Cardiac fibroblast (primary cell): ENCODE measurements around the gene MBP.

Experiments used
- DNase-seq, 2 donors: peaks; one replicate each; pipeline versions ENCODE4 v3.0.0 to v3.0.0-alpha.2; 2010; ENCODE audit warnings: low read depth in 2 of 2
- H3K4me3 ChIP-seq, 2 donors: replicated peaks in 1 of 2; 1 replicate in 1 of 2; 2 replicates in 1 of 2; pipeline ENCODE4 v1.5.1; 2011; ENCODE audit warnings: low read depth in 2 of 2, low read length in 2 of 2, mild to moderate bottlenecking in 2 of 2, moderate library complexity in 1 of 2
- CTCF ChIP-seq: IDR thresholded peaks from one replicate; pipeline ENCODE4 v1.5.1; 2011; ENCODE audit warnings: low read depth, mild to moderate bottlenecking, low read length, inconsistent platforms

The MBP gene

GRCh38 chr18:76931171-76931570 lies 201.4 kb downstream of the MBP start:
- no peak for DNase-seq
- TF ChIP-seq CTCF: no peak
- H3K4me3 ChIP-seq: no peak overlapping the region
